Progenitor cell of endocrine pancreas (in vitro differentiated cells): ENCODE results near the gene ATP2A3. TPM values are rescaled to one million over a fixed set of nuclear protein-coding genes. Genes with fewer than 3 reads are reported as not detected.

Experiments
- DNase-seq: peaks from one replicate; pipeline ENCODE4 v3.0.0; 2021; ENCODE audit warnings: low spot score; ENCODE audit not compliant: unreplicated experiment
- H3K27ac Mint-ChIP-seq: 2 replicates; pipeline ENCODE4 v1.8.0; 2021; ENCODE audit warnings: mild to moderate bottlenecking, moderate library complexity, mixed read lengths
- H3K27me3 Mint-ChIP-seq: 2 replicates; pipeline ENCODE4 v1.8.0; 2021; ENCODE audit warnings: mixed read lengths
- H3K36me3 Mint-ChIP-seq: 2 replicates; pipeline ENCODE4 v1.8.0; 2022; ENCODE audit warnings: mixed read lengths; ENCODE audit not compliant: insufficient read depth
- H3K4me1 Mint-ChIP-seq: 2 replicates; pipeline ENCODE4 v1.8.0; 2021; ENCODE audit warnings: low read depth, mixed read lengths
- H3K4me3 Mint-ChIP-seq: 2 replicates; pipeline ENCODE4 v1.8.0; 2021; ENCODE audit warnings: low read depth, mild to moderate bottlenecking, moderate library complexity, mixed read lengths
- H3K9me3 Mint-ChIP-seq: 2 replicates; pipeline ENCODE4 v1.8.0; 2021; ENCODE audit warnings: low read depth, mixed read lengths
- CTCF ChIP-seq: fragments of 200-600 bp; sonication (generic); IDR thresholded peaks from one replicate; pipeline ENCODE4 v1.5.0; 2021; ENCODE audit warnings: antibody characterized with exemption, mild to moderate bottlenecking; ENCODE audit not compliant: unreplicated experiment
- total RNA-seq: library from RNA; stranded (reverse); gene quantifications from 2 replicates; pipeline ENCODE4 v1.2.1, GENCODE V29; 2021

The ATP2A3 gene
- total RNA-seq, 1 donor from 2014 or later: 59.2 TPM

- Mint-ChIP-seq H3K4me3 (no peak overlapping the region), H3K36me3 (peaks cover 3% of the 10 kb centered on the region), H3K4me1 (peaks cover 1% of the 10 kb centered on the region), H3K27me3 (peaks cover 8% of the 10 kb centered on the region), H3K27ac (no peak overlapping the region), H3K9me3 (peaks cover 11% of the 10 kb centered on the region)
- no peak for DNase-seq
- TF ChIP-seq CTCF: no peak
These were observed 15.0 kb upstream of the ATP2A3 start for GRCh38 chr17:3979290-3979611.

GRCh38 chr17:3978421-3979289 lies 14.4 kb upstream of the ATP2A3 start:
- no peak for DNase-seq
- no peak overlapping the region for H3K27ac Mint-ChIP-seq
- peaks cover 1% of the 10 kb centered on the region for H3K4me1 Mint-ChIP-seq
- H3K9me3 Mint-ChIP-seq: peaks cover 11% of the 10 kb centered on the region
- H3K36me3 Mint-ChIP-seq: peaks cover 3% of the 10 kb centered on the region
- no peak for TF ChIP-seq CTCF
- H3K4me3 Mint-ChIP-seq: no peak overlapping the region
- peaks cover 8% of the 10 kb centered on the region for H3K27me3 Mint-ChIP-seq

GRCh38 chr17:3977387-3977786 lies 13.2 kb upstream of the ATP2A3 start:
- H3K9me3 Mint-ChIP-seq: peaks cover 11% of the 10 kb centered on the region
- no peak for TF ChIP-seq CTCF
- no peak overlapping the region for H3K27ac Mint-ChIP-seq

GRCh38 chr17:3976675-3977171 lies 12.5 kb upstream of the ATP2A3 start:
- no peak for DNase-seq
- Mint-ChIP-seq H3K27me3 (peaks cover 9% of the 10 kb centered on the region), H3K4me3 (no peak overlapping the region), H3K36me3 (peaks cover 3% of the 10 kb centered on the region), H3K4me1 (peaks cover 1% of the 10 kb centered on the region), H3K9me3 (peaks cover 11% of the 10 kb centered on the region), H3K27ac (no peak overlapping the region)
- no peak for TF ChIP-seq CTCF

More at GRCh38 chr17:3977387-3977786, 13.2 kb upstream of the ATP2A3 start:
- H3K27me3 Mint-ChIP-seq: peaks cover 8% of the 10 kb centered on the region
- H3K4me1 Mint-ChIP-seq: peaks cover 1% of the 10 kb centered on the region
- no peak overlapping the region for H3K4me3 Mint-ChIP-seq
- no peak for DNase-seq
- H3K36me3 Mint-ChIP-seq: peaks cover 3% of the 10 kb centered on the region

- H3K4me1 Mint-ChIP-seq: peaks cover 1% of the 10 kb centered on the region
- no peak for DNase-seq
- no peak overlapping the region for H3K4me3 Mint-ChIP-seq
- peaks cover 11% of the 10 kb centered on the region for H3K9me3 Mint-ChIP-seq
- peaks cover 9% of the 10 kb centered on the region for H3K27me3 Mint-ChIP-seq
- peak overlapping the region; percentile 16 for H3K27ac Mint-ChIP-seq
- peaks cover 3% of the 10 kb centered on the region for H3K36me3 Mint-ChIP-seq
- TF ChIP-seq CTCF: no peak
These were observed 10.7 kb upstream of the ATP2A3 start for GRCh38 chr17:3974980-3975379.
